ENCODE results near the gene STARD3. TPM values are rescaled to one million over a fixed set of nuclear protein-coding genes. Genes with fewer than 3 reads are reported as not detected.

The STARD3 gene
- total and polyA plus RNA-seq, 4 donors, result 34.7 to 72.4 (median 46.9) TPM

GRCh38 chr17:39675390-39676082 lies 38.6 kb downstream of the STARD3 start:
- Histone ChIP-seq H3K9me3 (ENCODE audit: control insufficient read depth, low read length) (no peaks in the 10 kb centered on the region), H3K27ac (ENCODE audit: low read depth in 1 of 2, low read length in 2 of 2) (peak overlapping the region in 1 of 2 donors; percentile 52), H3K36me3 (ENCODE audit: control insufficient read depth in 1 of 2, insufficient read depth in 2 of 2, low read length in 1 of 2) (no peaks in the 10 kb centered on the region), H3K4me1 (ENCODE audit: control insufficient read depth in 1 of 2, insufficient read depth in 2 of 2, low read length in 2 of 2) (peaks cover 0 to 3% of the 10 kb centered on the region in 2 donors), H3K27me3 (ENCODE audit: control insufficient read depth in 1 of 2, insufficient read depth in 2 of 2, low read length in 1 of 2) (no peaks in the 10 kb centered on the region), H3K4me3 (ENCODE audit: low read length in 2 of 2) (no peak overlapping the region)
- no peak for ATAC-seq (ENCODE audit: low FRiP score)
- no peak for DNase-seq
- intact Hi-C loops (cut with DNase I), result loop anchor here in 1 of 2 donors (5.0 kb wide), 1 partner anchor 57 kb away; the partner anchor contains the start of gene MIEN1
- WGBS, 2 donors, result 48 to 55% methylated on average over 10 of the region's 10 CpGs

GRCh38 chr17:39676198-39676819 lies 39.4 kb downstream of the STARD3 start:
- Histone ChIP-seq H3K36me3 (ENCODE audit: control insufficient read depth in 1 of 2, insufficient read depth in 2 of 2, low read length in 1 of 2) (no peaks in the 10 kb centered on the region), H3K4me1 (ENCODE audit: control insufficient read depth in 1 of 2, insufficient read depth in 2 of 2, low read length in 2 of 2) (peaks cover 0 to 3% of the 10 kb centered on the region in 2 donors), H3K27ac (ENCODE audit: low read depth in 1 of 2, low read length in 2 of 2) (peak overlapping the region in 1 of 2 donors; percentile 77), H3K27me3 (ENCODE audit: control insufficient read depth in 1 of 2, insufficient read depth in 2 of 2, low read length in 1 of 2) (no peaks in the 10 kb centered on the region), H3K9me3 (ENCODE audit: control insufficient read depth, low read length) (no peaks in the 10 kb centered on the region), H3K4me3 (ENCODE audit: low read length in 2 of 2) (no peak overlapping the region)
- 17 to 19% methylated on average over 6 to 7 of the region's 7 CpGs for WGBS, 2 donors
- DNase-seq (peak; percentile 84 to 90), ATAC-seq (ENCODE audit: low FRiP score) (peak; percentile 33)
- intact Hi-C loops (cut with DNase I), result loop anchor here in 1 of 2 donors (5.0 kb wide), 1 partner anchor 56 kb away; the partner anchor contains the start of gene MIEN1

DNA sequence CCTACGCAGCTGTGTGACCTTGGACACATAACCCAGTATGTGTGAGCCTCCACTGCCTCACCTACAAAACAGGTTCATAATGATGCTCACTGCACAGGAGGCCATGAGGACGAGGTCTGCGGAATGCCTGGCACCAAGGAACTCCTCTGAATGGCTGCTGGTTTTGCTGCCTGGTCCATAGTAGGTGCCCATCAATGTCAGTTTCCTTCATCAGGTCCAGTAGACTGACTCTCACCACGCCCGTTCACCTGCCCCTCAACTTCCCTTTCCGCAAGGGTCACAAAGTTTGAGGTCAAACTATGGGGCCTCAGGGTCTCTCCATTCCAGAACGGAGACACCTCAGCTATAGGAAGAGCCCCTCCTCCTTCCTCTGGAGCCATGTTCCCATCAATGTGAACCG lies 40.1 kb downstream of the STARD3 start:
- peaks cover 0 to 3% of the 10 kb centered on the region in 2 donors for H3K4me1 ChIP-seq (ENCODE audit: control insufficient read depth in 1 of 2, insufficient read depth in 2 of 2, low read length in 2 of 2)
- intact Hi-C loops (cut with DNase I), result loop anchor here in 1 of 2 donors (5.0 kb wide), 1 partner anchor 55 kb away; the partner anchor contains the start of gene MIEN1

DNA sequence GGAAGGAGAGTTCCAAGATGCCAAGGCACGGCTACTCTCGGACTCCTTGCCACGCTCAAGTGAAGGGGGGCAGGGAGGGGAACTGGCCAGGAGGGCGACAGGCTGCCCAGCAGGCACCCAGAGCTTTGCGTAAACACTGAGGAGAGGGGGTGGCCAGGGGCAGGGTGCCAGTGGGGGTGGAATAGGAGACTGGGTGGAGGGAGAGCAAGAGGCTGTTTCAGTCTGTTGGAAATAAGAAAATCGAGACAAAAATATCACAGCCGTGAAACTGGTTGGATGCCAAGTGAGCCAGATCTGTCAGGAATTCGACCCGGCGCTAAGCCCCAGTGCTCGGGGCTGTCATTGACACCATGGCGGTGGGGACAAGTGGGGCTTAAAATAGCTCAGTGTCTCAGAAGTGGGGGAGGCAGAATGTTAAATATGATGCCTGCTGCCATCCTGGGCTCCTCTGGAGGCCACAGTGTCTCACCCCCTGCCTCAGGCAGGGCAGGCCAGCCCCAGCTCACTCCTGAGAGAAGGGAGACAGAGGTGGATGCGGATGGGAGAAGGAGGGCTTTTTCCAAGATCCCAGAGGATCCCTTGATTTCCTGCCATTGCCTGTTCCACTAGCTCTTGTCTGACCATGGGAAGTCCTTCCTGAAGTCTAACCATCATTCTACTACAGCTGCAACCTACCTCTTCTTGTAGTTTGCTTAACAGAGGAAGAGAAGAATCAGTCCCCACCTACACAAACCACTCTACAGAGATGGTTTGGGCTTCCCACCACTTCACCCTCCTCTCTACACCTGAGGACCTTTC lies 40.8 kb downstream of the STARD3 start:
- peaks cover 0 to 3% of the 10 kb centered on the region in 2 donors for H3K4me1 ChIP-seq (ENCODE audit: control insufficient read depth in 1 of 2, insufficient read depth in 2 of 2, low read length in 2 of 2)
- H3K36me3 ChIP-seq (ENCODE audit: control insufficient read depth in 1 of 2, insufficient read depth in 2 of 2, low read length in 1 of 2), result no peaks in the 10 kb centered on the region
- H3K9me3 ChIP-seq (ENCODE audit: control insufficient read depth, low read length), result no peaks in the 10 kb centered on the region
- ATAC-seq (ENCODE audit: low FRiP score), result peak; percentile 79
- H3K27ac ChIP-seq (ENCODE audit: low read depth in 1 of 2, low read length in 2 of 2), result peak overlapping the region; percentile 50 to 85
- peak; percentile 89 to 94 for DNase-seq
- 2 to 9% methylated on average over 13 of the region's 13 CpGs for WGBS, 2 donors
- no peaks in the 10 kb centered on the region for H3K27me3 ChIP-seq (ENCODE audit: control insufficient read depth in 1 of 2, insufficient read depth in 2 of 2, low read length in 1 of 2)
- no peak overlapping the region for H3K4me3 ChIP-seq (ENCODE audit: low read length in 2 of 2)
- intact Hi-C loops (cut with DNase I), result loop anchor here in 1 of 2 donors (5.0 kb wide), 1 partner anchor 55 kb away; the partner anchor contains the start of gene MIEN1

More for the DNA sequence above, 40.1 kb downstream of the STARD3 start:
- Histone ChIP-seq H3K9me3 (ENCODE audit: control insufficient read depth, low read length) (no peaks in the 10 kb centered on the region), H3K27me3 (ENCODE audit: control insufficient read depth in 1 of 2, insufficient read depth in 2 of 2, low read length in 1 of 2) (no peaks in the 10 kb centered on the region), H3K36me3 (ENCODE audit: control insufficient read depth in 1 of 2, insufficient read depth in 2 of 2, low read length in 1 of 2) (no peaks in the 10 kb centered on the region), H3K4me3 (ENCODE audit: low read length in 2 of 2) (no peak overlapping the region), H3K27ac (ENCODE audit: low read depth in 1 of 2, low read length in 2 of 2) (peak overlapping the region in 1 of 2 donors; percentile 77)
- DNase-seq (no peak), ATAC-seq (ENCODE audit: low FRiP score) (no peak)
- WGBS, 2 donors, result 43 to 45% methylated on average over 8 of the region's 8 CpGs

DNA sequence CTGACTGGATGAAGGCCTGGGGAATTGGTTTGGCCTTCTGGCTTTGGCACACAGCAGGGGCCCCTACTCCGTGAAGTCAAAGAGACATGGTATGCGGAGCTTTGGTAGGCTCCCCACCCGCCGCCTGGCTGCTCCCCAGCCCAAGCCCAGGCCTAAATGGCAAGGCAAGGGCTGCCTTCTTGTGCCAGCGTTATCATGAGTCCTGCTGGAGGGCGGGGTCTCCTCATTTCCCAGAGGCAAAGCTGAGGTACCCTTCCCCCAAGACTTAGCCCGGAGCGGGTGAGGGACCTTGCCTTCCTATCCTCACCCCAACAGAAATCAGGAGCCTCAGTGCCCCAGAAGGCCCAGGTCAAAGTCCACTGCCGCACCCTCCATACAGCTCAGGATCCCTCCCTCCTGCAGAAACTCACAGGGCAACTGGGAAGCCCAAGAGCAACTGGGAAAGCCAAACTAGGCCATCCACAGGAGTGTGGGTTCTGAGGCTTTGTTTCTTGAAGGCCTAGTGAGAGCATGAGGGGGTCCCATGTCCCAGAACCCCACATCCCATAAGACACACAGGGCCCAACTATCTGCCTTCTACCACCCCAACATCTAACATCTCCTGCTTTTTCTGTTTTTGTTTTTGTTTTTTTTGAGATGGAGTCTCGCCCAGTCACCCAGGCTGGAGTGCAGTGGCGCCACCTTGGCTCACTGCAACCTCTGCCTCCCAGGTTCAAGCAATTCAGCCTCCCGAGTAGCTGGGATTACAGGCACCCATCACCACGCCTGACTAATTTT lies 41.6 kb downstream of the STARD3 start:
- H3K27ac ChIP-seq (ENCODE audit: low read depth in 1 of 2, low read length in 2 of 2), result peak overlapping the region; percentile 50 to 85
- no peaks in the 10 kb centered on the region for H3K9me3 ChIP-seq (ENCODE audit: control insufficient read depth, low read length)
- H3K4me3 ChIP-seq (ENCODE audit: low read length in 2 of 2), result no peak overlapping the region
- H3K36me3 ChIP-seq (ENCODE audit: control insufficient read depth in 1 of 2, insufficient read depth in 2 of 2, low read length in 1 of 2), result no peaks in the 10 kb centered on the region
- DNase-seq (no peak), ATAC-seq (ENCODE audit: low FRiP score) (no peak)
- peaks cover 0 to 3% of the 10 kb centered on the region in 2 donors for H3K4me1 ChIP-seq (ENCODE audit: control insufficient read depth in 1 of 2, insufficient read depth in 2 of 2, low read length in 2 of 2)
- 68 to 75% methylated on average over 13 of the region's 13 CpGs for WGBS, 2 donors
- H3K27me3 ChIP-seq (ENCODE audit: control insufficient read depth in 1 of 2, insufficient read depth in 2 of 2, low read length in 1 of 2), result no peaks in the 10 kb centered on the region
- intact Hi-C loops (cut with DNase I), result loop anchor here in 1 of 2 donors (5.0 kb wide), 1 partner anchor 54 kb away; the partner anchor contains the start of gene MIEN1

DNA sequence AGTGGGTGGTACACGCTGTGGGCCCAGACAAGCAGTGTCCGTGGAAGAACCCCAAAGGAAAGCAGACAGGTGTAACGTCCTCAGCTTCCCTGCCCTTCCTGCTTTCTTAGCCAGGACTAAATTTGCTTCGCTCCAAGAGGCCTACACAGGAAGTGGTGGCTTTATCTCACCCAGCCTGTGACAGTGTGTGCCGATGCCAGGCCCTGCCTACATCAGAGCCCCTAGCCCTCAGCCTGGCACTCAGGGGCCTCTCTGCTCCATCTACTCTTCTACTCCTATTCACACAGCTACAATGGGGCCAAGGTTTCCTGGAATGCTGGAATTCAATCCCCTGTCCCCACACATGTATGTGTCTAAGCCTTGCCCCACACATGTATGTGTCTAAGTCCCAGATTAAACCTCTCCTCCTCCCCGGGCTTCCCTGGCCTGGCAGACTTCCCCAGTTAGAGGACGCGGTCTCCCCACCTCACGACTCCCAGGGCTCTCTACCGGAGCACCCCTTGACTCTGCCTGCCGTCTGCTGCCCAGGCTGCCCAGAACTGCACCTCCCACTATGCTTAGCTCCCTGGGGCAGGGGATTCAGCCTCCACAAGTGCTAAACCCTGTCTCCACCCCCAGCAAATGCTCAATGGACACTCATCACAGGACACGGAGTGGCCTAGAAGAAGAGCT lies 42.7 kb downstream of the STARD3 start:
- no peaks in the 10 kb centered on the region for H3K36me3 ChIP-seq (ENCODE audit: control insufficient read depth in 1 of 2, insufficient read depth in 2 of 2, low read length in 1 of 2)
- intact Hi-C loops (cut with DNase I), result loop anchor here in 1 of 2 donors (5.0 kb wide), 1 partner anchor 53 kb away; the partner anchor contains the start of gene MIEN1
- H3K9me3 ChIP-seq (ENCODE audit: control insufficient read depth, low read length), result no peaks in the 10 kb centered on the region
- 41 to 45% methylated on average over 12 of the region's 12 CpGs for WGBS, 2 donors
- H3K27me3 ChIP-seq (ENCODE audit: control insufficient read depth in 1 of 2, insufficient read depth in 2 of 2, low read length in 1 of 2), result no peaks in the 10 kb centered on the region
- no peak for DNase-seq
- no peak overlapping the region for H3K4me3 ChIP-seq (ENCODE audit: low read length in 2 of 2)
- peaks cover 0 to 3% of the 10 kb centered on the region in 2 donors for H3K4me1 ChIP-seq (ENCODE audit: control insufficient read depth in 1 of 2, insufficient read depth in 2 of 2, low read length in 2 of 2)
- peak overlapping the region in 1 of 2 donors; percentile 72 for H3K27ac ChIP-seq (ENCODE audit: low read depth in 1 of 2, low read length in 2 of 2)
- no peak for ATAC-seq (ENCODE audit: low FRiP score)

DNA sequence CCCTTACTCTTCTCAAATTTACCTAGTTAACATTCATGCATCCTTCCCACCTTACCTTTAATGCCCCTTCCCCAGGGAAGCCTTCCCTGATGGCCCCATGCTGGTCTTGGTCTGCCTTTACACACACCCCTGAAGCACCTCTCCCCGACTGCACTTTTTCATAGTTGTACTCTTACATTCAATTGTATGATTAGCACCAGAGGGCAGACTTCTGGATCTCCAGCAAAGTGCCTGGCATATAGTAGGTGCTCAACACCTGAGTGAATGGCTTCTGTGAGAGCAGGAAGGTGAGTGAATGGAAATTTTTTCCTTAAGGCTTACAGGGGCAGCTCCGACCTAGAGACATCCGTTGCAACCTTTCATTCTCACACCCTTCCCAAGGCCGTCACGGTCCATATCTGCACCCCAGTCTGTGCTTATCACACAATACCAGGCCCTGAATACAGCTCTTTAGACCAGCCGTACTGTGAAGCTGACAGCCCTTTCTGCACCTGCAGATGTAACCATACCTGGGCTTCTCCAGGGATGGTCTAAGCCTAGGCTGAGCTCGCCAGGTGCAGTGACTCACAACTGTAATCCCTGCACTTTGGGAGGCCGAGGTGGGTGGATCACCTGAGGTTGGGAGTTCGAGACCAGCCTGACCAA lies 46.5 kb downstream of the STARD3 start:
- Histone ChIP-seq H3K36me3 (ENCODE audit: control insufficient read depth in 1 of 2, insufficient read depth in 2 of 2, low read length in 1 of 2) (no peaks in the 10 kb centered on the region), H3K27ac (ENCODE audit: low read depth in 1 of 2, low read length in 2 of 2) (no peak overlapping the region), H3K4me3 (ENCODE audit: low read length in 2 of 2) (no peak overlapping the region), H3K9me3 (ENCODE audit: control insufficient read depth, low read length) (no peaks in the 10 kb centered on the region), H3K27me3 (ENCODE audit: control insufficient read depth in 1 of 2, insufficient read depth in 2 of 2, low read length in 1 of 2) (no peaks in the 10 kb centered on the region), H3K4me1 (ENCODE audit: control insufficient read depth in 1 of 2, insufficient read depth in 2 of 2, low read length in 2 of 2) (no peaks in the 10 kb centered on the region)
- ATAC-seq (ENCODE audit: low FRiP score), result no peak
- no peak for DNase-seq
- intact Hi-C loops (cut with DNase I), result no loop called here
- 89 to 93% methylated on average over 9 of the region's 9 CpGs for WGBS, 2 donors
